ENCODE data around the gene SLC25A10.

DNA sequence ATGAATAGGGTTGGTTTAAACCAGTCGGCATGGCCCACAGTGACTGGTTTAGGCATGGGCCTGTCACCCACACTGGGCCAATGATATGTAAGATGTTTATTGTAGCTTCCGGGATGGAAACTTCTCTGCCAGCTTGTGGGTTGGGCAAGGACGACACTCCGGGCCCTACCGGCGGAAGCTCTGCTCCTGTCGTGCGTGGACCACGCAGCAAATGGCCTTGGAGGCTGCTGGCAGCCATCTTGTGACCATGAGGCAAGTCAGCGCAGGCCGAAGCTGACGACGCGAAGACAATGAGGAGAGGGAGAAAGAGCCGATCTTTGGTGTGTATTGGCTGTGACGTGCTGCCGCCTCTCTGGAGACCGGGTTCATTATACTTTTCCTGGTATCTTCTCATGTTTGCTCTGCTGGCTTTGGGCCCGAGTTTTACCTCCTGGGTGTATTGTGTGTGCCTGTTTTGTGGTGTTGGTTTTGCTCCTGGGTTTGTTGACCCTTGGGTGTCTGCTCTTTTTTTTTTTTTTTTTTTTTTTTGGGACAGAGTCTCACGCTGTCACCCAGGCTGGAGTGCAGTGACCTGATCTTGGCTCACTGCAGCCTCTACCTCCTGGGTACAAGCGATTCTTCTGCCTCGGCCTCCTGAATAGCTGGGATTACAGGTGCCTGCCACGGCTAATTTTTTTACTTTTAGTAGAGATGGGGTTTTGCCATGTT, 15.4 kb downstream of the SLC25A10 start:
- TF ChIP-seq EZH2 (IDR thresholded peaks at IDR 0.05; ENCODE audit: borderline replicate concordance, low read depth, low read length, poor library complexity, severe bottlenecking): no peak
- TF ChIP-seq, protein P1, sequence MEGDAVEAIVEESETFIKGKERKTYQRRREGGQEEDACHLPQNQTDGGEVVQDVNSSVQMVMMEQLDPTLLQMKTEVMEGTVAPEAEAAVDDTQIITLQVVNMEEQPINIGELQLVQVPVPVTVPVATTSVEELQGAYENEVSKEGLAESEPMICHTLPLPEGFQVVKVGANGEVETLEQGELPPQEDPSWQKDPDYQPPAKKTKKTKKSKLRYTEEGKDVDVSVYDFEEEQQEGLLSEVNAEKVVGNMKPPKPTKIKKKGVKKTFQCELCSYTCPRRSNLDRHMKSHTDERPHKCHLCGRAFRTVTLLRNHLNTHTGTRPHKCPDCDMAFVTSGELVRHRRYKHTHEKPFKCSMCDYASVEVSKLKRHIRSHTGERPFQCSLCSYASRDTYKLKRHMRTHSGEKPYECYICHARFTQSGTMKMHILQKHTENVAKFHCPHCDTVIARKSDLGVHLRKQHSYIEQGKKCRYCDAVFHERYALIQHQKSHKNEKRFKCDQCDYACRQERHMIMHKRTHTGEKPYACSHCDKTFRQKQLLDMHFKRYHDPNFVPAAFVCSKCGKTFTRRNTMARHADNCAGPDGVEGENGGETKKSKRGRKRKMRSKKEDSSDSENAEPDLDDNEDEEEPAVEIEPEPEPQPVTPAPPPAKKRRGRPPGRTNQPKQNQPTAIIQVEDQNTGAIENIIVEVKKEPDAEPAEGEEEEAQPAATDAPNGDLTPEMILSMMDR (conservative IDR thresholded peaks at IDR 0.05; ENCODE audit: low read depth, low read length): no peak

Data from A673 (cell line).